ENCODE measurements around the gene ST7. TPM values are rescaled to one million over a fixed set of nuclear protein-coding genes. Genes with fewer than 3 reads are reported as not detected.

Gene ST7
- total RNA-seq, 1 experiment from 2014 or later = 26.8 TPM

- peak; percentile 39 for DNase-seq (ENCODE audit: low read depth)
Observed at GRCh38 chr7:117270371-117270770, 317.1 kb downstream of the ST7 start.

DNA sequence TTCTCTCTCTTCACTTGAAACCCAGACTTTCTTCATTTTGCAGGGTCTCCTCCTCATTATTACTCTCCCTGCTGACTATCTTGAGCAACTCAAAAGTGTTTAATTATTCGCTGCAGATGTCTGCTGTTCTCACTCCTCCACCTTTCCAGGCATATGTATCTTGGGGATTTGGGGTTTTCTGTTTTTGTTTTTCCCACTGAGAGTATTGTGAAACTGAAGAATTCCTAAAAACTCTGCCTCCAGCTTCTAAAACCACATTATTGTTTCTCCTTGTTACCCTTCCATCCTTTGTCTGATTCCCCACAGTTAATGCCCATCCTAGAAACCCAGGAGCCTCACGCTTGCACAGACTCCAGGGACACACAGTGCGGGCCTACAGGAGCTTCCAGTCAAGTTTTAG lies 318.3 kb downstream of the ST7 start:
- no peak for DNase-seq (ENCODE audit: low read depth)

DNA sequence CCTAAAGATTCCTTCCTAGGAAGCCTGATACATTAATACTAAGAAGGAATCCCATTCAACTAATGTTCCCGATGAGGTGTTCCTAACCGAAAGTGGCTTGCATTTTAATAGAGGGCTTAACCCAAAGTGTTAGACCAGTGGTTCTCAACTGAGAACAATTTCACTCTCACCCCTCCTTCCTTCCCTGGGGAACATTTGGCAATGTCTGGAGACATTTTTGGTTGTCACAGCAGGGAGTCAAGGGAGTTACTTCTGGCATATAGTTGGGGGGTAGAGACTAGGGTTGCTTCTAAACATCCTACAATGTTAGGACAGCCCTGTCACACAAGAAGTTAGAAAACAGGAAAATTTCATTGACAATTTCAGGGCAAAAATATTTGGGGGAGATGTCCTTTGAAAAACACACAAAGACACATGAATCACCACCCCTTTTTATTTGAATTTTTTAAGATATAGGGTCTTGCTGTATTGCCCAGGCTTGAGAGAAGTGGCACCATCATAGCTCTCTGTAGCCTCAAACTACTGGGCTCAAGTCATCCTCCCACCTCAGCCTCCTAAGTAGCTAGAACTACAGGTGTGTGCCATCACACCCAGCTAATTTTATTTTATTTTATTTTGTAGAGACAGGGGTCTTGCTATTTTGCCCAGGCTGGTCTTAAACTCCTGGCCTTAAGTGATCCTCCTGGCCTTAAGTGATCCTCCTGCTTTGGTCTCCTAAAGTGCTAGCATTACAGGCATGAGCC lies 318.9 kb downstream of the ST7 start:
- DNase-seq (ENCODE audit: low read depth) = no peak

DNA sequence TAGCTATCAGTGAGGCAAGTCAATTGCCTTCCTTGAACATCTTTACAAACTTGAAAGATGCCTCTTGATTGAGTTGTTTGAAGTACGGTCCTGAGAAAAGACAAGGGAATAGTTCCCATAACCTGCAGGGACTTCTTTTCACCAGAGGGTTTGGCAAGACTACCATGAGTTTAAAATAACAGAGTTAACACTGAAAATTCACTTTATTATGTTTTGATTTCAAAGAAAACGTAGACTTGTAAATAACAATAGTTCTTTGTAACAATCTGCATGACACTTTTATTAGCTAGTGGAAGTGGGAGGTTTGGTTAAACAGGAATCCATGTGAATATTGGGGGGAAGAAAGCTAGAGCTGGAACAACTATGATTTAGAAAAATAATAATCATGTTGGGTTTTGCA lies 320.0 kb downstream of the ST7 start:
- DNase-seq (ENCODE audit: low read depth) = no peak

GRCh38 chr7:117273814-117274225 lies 320.5 kb downstream of the ST7 start:
- no peak for DNase-seq (ENCODE audit: low read depth)

DNA sequence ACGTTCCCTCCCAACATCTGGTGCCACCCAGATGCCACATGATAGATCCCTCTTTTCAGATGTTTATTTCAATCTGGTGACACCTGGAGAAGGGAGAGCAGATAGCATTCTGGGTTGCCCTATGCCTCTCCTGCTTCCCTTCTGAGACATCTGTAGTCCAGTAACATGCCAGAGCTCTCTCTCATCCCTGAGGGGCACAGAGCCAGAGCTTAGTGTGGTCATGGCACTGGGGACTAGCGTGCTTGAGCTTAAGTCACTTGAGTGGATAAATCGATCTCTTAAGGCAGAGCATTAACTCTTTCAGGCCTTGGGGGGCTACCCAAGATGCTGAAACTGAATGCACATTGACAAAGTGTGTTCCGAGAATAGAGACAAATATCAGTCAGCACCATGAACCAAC lies 321.6 kb downstream of the ST7 start:
- DNase-seq (ENCODE audit: low read depth) = peak; percentile 23

- no peak for DNase-seq (ENCODE audit: low read depth)
Observed at GRCh38 chr7:117277576-117277975, 324.3 kb downstream of the ST7 start.

- no peak for DNase-seq (ENCODE audit: low read depth)
Observed at GRCh38 chr7:117278040-117278439, 324.7 kb downstream of the ST7 start.

GRCh38 chr7:117279203-117279602 lies 325.9 kb downstream of the ST7 start:
- no peak for DNase-seq (ENCODE audit: low read depth)

Other genes starting within 250 kb of the ST7 start
- gene CAPZA2, start 90.9 kb upstream of the ST7 start, total RNA-seq (2014; rRNA removed; shearing (Covaris generic)) = 199 and 217 TPM in 2 replicates